Peyer's patch (tissue), 4 donors: ENCODE data around the gene ACAT2. TPM values are rescaled to one million over a fixed set of nuclear protein-coding genes. Genes with fewer than 3 reads are reported as not detected.
"Not testable (repeated sequence)": the region's sequence is repeated elsewhere in the genome, so short reads cannot be mapped to it uniquely, and the experiment has no call there.

Source experiments
- DNase-seq, 3 donors: peaks; one replicate each; pipeline ENCODE4 v3.0.0-alpha.2; 2017 to 2019
- H3K27ac ChIP-seq, 4 donors: fragments of 200-600 bp; sonication (generic); one replicate each; pipeline ENCODE4 v1.5.1; 2016 to 2019
- H3K27me3 ChIP-seq, 2 donors: fragments of 200-600 bp; sonication (generic); one replicate each; pipeline ENCODE4 v1.5.1; 2019
- H3K36me3 ChIP-seq, 3 donors: fragments of 200-600 bp; sonication (generic); one replicate each; pipeline ENCODE4 v1.5.1; 2016 to 2019
- H3K4me1 ChIP-seq, 4 donors: fragments of 200-600 bp; sonication (generic); one replicate each; pipeline ENCODE4 v1.5.1; 2016 to 2019
- H3K4me3 ChIP-seq, 4 donors: fragments of 200-600 bp; sonication (generic); 1 replicate in 3 of 4; 2 replicates in 1 of 4; pipeline ENCODE4 v1.5.1; 2016 to 2019; ENCODE audit warnings: mild to moderate bottlenecking in 1 of 4
- H3K9me3 ChIP-seq, 4 donors: fragments of 200-600 bp; sonication (generic); one replicate each; pipeline ENCODE4 v1.5.1; 2016 to 2019; ENCODE audit warnings: mild to moderate bottlenecking in 1 of 4
- CTCF ChIP-seq, 6 experiments: fragments of 450-650 bp in 4 of 6; fragments of 200-600 bp in 2 of 6; sonication (generic) in 1 of 6; IDR thresholded peaks; one replicate each; pipeline ENCODE4 v1.5.1; 2017 to 2019; ENCODE audit warnings: antibody characterized with exemption in 6 of 6, mild to moderate bottlenecking in 3 of 6, moderate library complexity in 1 of 6
- POLR2A ChIP-seq, 2 donors: fragments of 450-650 bp; IDR thresholded peaks; one replicate each; pipeline ENCODE4 v1.5.1; 2017; ENCODE audit warnings: antibody characterized with exemption in 2 of 2, mild to moderate bottlenecking in 2 of 2, moderate library complexity in 2 of 2
- total RNA-seq, 4 donors: library from RNA; depleted of rRNA; stranded (reverse); fragments of >200 nt; gene quantifications; one replicate each; pipeline ENCODE4 v1.1.0, GENCODE V29; 2016

ACAT2 gene
- total RNA-seq = 10 to 100 TPM in 3 of 4 donors, 1 to 10 TPM in 1; 6.6 to 22.2 (median 16.5) TPM

GRCh38 chr6:159761873-159762680 is at the start of gene ACAT2:
Gene ACAT2 (plus strand): TSS chr6:159762045. CDS start chr6:159762088, 43 bp downstream.
- DNase-seq = peak; percentile 95 to 98 (median 95)
- peak in 3 of 6 experiments; percentile 24 to 46 (median 40) for TF ChIP-seq CTCF (IDR thresholded peaks at IDR 0.05)
- TF ChIP-seq POLR2A (IDR thresholded peaks at IDR 0.05) = peak; percentile 61 to 78
- Histone ChIP-seq H3K36me3 (peaks cover 0 to 25% (median 0%) of the 10 kb centered on the region in 3 donors), H3K27ac (peak within 1 kb of the TSS; percentile 92 to 100 (median 98)), H3K27me3 (no peaks in the 10 kb centered on the region), H3K4me3 (peak within 1 kb of the TSS; percentile 65 to 95 (median 84)), H3K4me1 (peaks cover 0 to 13% (median 4%) of the 10 kb centered on the region in 4 donors), H3K9me3 (no peaks in the 10 kb centered on the region)

- not testable (repeated sequence) for H3K27me3 ChIP-seq
Observed at GRCh38 chr6:159712389-159712788, 49.5 kb upstream of the ACAT2 start.

GRCh38 chr6:159713984-159714383 is 47.9 kb upstream of the ACAT2 start:
- Histone ChIP-seq H3K9me3 (no peaks in the 10 kb centered on the region), H3K4me3 (no peak overlapping the region), H3K36me3 (no peaks in the 10 kb centered on the region), H3K27me3 (no peaks in the 10 kb centered on the region), H3K4me1 (peaks cover 0 to 14% (median 0%) of the 10 kb centered on the region in 4 donors), H3K27ac (no peak overlapping the region)
- no peak for DNase-seq
- no peak for TF ChIP-seq POLR2A (IDR thresholded peaks at IDR 0.05)
- TF ChIP-seq CTCF (IDR thresholded peaks at IDR 0.05) = no peak

More at GRCh38 chr6:159712389-159712788, 49.5 kb upstream of the ACAT2 start:
- peaks cover 0 to 14% (median 0%) of the 10 kb centered on the region in 4 donors for H3K4me1 ChIP-seq
- H3K27ac ChIP-seq, H3K36me3 ChIP-seq, H3K4me3 ChIP-seq, H3K9me3 ChIP-seq, DNase-seq: not testable (repeated sequence)

GRCh38 chr6:159714404-159714803 is 47.4 kb upstream of the ACAT2 start:
- Histone ChIP-seq H3K27ac (peak overlapping the region in 1 of 4 donors; percentile 33), H3K4me1 (peaks cover 0 to 14% (median 0%) of the 10 kb centered on the region in 4 donors), H3K36me3 (no peaks in the 10 kb centered on the region), H3K27me3 (no peaks in the 10 kb centered on the region), H3K4me3 (no peak overlapping the region), H3K9me3 (no peaks in the 10 kb centered on the region)
- TF ChIP-seq CTCF (IDR thresholded peaks at IDR 0.05) (no peak), POLR2A (IDR thresholded peaks at IDR 0.05) (no peak)
- DNase-seq = no peak

- Histone ChIP-seq H3K36me3 (no peaks in the 10 kb centered on the region), H3K4me1 (peaks cover 0 to 14% (median 0%) of the 10 kb centered on the region in 4 donors), H3K27me3 (no peaks in the 10 kb centered on the region), H3K4me3 (no peak overlapping the region), H3K9me3 (no peaks in the 10 kb centered on the region), H3K27ac (peak overlapping the region in 3 of 4 donors; percentile 33 to 71 (median 55))
- no peak for TF ChIP-seq CTCF (IDR thresholded peaks at IDR 0.05)
- no peak for TF ChIP-seq POLR2A (IDR thresholded peaks at IDR 0.05)
- no peak for DNase-seq
Observed at GRCh38 chr6:159715166-159715565, 46.7 kb upstream of the ACAT2 start.

GRCh38 chr6:159715605-159716004 is 46.2 kb upstream of the ACAT2 start:
- no peak for DNase-seq
- Histone ChIP-seq H3K27me3 (no peaks in the 10 kb centered on the region), H3K36me3 (no peaks in the 10 kb centered on the region), H3K9me3 (no peaks in the 10 kb centered on the region), H3K4me3 (no peak overlapping the region), H3K4me1 (peaks cover 0 to 14% (median 0%) of the 10 kb centered on the region in 4 donors), H3K27ac (peak overlapping the region in 3 of 4 donors; percentile 33 to 71 (median 55))
- TF ChIP-seq POLR2A (IDR thresholded peaks at IDR 0.05) = no peak
- no peak for TF ChIP-seq CTCF (IDR thresholded peaks at IDR 0.05)
